Kasumi-1 (cell line): ENCODE measurements around the gene NEURL1B.
"Not testable (repeated sequence)": the region's sequence is repeated elsewhere in the genome, so short reads cannot be mapped to it uniquely, and the experiment has no call there.

Experiments used
- DNase-seq, 2 experiments: peaks; one replicate each; lab custom pipeline; 2025; lab: John Stamatoyannopoulos, UW

The NEURL1B gene

GRCh38 chr5:172640822-172641358, at the start of gene NEURL1B:
NEURL1B (plus strand) TSS chr5:172641263; CDS start chr5:172641407, 144 bp downstream.
- DNase-seq = peak; percentile 52 to 73

- DNase-seq = no peak
These were observed 49.4 kb upstream of the NEURL1B start for GRCh38 chr5:172591636-172592035.

GRCh38 chr5:172592881-172593280, 48.2 kb upstream of the NEURL1B start:
- DNase-seq = no peak

GRCh38 chr5:172593306-172593705, 47.8 kb upstream of the NEURL1B start:
- DNase-seq = no peak

GRCh38 chr5:172593721-172594235, 47.3 kb upstream of the NEURL1B start:
- DNase-seq = no peak

GRCh38 chr5:172594431-172594830, 46.6 kb upstream of the NEURL1B start:
- DNase-seq = no peak

- no peak for DNase-seq
These were observed 46.1 kb upstream of the NEURL1B start for GRCh38 chr5:172594867-172595466.

GRCh38 chr5:172595596-172596455, 45.2 kb upstream of the NEURL1B start:
- no peak for DNase-seq

- DNase-seq = no peak
These were observed 44.3 kb upstream of the NEURL1B start for GRCh38 chr5:172596638-172597231.

GRCh38 chr5:172597755-172598155, 43.3 kb upstream of the NEURL1B start:
- DNase-seq = no peak

GRCh38 chr5:172598251-172599203, 42.5 kb upstream of the NEURL1B start:
- no peak for DNase-seq

- no peak for DNase-seq
These were observed 41.9 kb upstream of the NEURL1B start for GRCh38 chr5:172599204-172599567.

- no peak for DNase-seq
These were observed 40.5 kb upstream of the NEURL1B start for GRCh38 chr5:172600571-172600970.

- not testable (repeated sequence) for DNase-seq
These were observed 39.5 kb upstream of the NEURL1B start for GRCh38 chr5:172601576-172601975.

GRCh38 chr5:172602783-172603231, 38.3 kb upstream of the NEURL1B start:
- DNase-seq = no peak

GRCh38 chr5:172603251-172603806, 37.7 kb upstream of the NEURL1B start:
- DNase-seq = no peak

GRCh38 chr5:172605466-172605865, 35.6 kb upstream of the NEURL1B start:
- DNase-seq = no peak

GRCh38 chr5:172606156-172606785, 34.8 kb upstream of the NEURL1B start:
- no peak for DNase-seq

- DNase-seq = no peak
These were observed 33.8 kb upstream of the NEURL1B start for GRCh38 chr5:172607213-172607793.

GRCh38 chr5:172608773-172609172, 32.3 kb upstream of the NEURL1B start:
- DNase-seq = no peak
